ENCODE results near the gene OGFOD1. TPM values are rescaled to one million over a fixed set of nuclear protein-coding genes. Genes with fewer than 3 reads are reported as not detected.

Gene OGFOD1
- total RNA-seq, 4 donors from 2014 or later: 28.4 to 75.3 (median 58.7) TPM

DNA sequence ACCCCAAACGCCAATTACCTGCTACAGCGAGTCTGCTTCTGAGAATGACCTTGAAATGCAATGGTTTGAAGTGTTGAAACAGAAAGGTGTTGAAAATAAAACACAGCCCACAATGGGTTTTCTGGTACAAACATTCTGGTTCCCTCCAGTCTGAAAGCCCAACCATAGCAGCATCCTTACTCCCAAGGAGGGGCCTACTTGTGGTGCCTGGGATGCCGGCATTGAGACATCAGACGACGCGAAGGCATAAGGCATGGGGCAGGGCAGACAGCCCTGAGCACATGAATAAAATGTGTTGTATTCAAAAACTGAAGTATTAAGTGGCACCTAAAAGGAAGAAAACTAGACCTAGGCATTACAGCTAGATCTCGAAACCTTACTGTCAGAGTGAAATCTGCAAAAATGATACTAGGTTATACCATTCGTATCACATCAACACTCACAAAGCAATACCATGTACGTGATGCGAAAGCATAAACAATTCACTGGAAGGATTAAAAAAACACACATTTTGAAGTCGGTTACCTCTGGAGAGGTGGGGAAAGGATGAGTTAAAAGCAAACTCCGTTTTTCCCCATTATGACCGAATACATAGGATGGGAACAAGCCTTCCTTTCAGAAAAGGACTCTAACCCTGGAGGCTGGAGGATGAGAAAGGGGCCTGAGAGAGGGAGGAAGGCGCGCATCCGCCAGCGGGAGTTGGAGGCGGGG lies 924 bp upstream of the OGFOD1 start:
- Histone ChIP-seq H3K36me3 (peaks cover 3% of the 10 kb centered on the region in 2 donors), H3K27ac (peak overlapping the region in 1 of 3 donors; percentile 52), H3K9me3 (no peaks in the 10 kb centered on the region), H3K4me1 (peaks cover 22 to 24% of the 10 kb centered on the region in 2 donors), H3K4me3 (replicated peaks in 1 of 3) (peak overlapping the region; percentile 50 to 99 (median 86)), H3K27me3 (no peaks in the 10 kb centered on the region)
- intact Hi-C loops (cut with DNase I): no loop called here
- no peak for DNase-seq
- WGBS, 2 donors: 8% methylated on average over 18 of the region's 18 CpGs
- TF ChIP-seq, protein P1, sequence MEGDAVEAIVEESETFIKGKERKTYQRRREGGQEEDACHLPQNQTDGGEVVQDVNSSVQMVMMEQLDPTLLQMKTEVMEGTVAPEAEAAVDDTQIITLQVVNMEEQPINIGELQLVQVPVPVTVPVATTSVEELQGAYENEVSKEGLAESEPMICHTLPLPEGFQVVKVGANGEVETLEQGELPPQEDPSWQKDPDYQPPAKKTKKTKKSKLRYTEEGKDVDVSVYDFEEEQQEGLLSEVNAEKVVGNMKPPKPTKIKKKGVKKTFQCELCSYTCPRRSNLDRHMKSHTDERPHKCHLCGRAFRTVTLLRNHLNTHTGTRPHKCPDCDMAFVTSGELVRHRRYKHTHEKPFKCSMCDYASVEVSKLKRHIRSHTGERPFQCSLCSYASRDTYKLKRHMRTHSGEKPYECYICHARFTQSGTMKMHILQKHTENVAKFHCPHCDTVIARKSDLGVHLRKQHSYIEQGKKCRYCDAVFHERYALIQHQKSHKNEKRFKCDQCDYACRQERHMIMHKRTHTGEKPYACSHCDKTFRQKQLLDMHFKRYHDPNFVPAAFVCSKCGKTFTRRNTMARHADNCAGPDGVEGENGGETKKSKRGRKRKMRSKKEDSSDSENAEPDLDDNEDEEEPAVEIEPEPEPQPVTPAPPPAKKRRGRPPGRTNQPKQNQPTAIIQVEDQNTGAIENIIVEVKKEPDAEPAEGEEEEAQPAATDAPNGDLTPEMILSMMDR (IDR thresholded peaks at IDR 0.05): no peak
- TF ChIP-seq POLR2A (IDR thresholded peaks at IDR 0.05): no peak

DNA sequence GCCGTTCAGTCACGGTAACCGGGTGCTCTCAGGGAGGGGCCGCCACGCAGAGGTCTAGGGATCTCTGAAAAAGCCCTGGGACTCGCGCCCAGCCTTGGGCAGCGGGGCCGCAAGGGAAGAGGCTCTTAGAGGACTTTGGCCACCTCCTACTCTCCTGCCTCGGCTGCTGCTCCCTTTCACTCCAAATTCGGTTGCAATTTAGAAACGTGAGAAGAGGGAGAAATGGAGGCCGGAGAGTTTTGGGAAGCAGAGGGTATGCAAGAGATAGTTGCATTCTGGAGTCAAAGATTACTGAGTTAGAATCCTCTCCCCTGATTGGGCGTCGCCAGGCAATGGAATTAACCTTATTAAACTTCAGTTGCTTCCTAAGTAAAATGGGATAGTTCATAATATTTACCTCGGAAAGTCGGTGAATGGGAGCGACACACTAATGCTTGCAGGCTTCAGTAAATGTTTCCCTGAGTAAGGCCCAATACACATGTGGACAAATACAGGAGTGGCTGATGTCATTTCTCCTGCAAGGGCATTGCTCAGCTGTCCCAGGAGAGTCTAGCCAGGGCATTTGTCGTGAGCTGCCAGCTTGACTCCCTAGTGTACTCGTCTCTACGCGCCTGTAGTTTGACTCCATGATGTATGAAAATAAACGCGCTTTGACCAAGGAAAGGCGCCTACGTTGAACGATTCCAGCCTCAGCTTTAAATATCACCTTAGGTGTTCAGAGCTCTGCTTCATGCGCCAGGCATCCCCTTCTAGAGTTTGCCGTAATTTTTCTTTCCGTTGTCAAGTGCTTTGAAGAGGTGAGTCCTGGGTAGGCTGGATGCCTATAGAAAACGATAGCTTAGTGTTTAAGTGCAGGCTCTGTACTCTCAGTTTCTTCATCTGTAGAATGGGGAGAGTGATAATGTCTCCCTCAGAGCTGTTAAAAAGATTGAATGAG lies 667 bp downstream of the OGFOD1 start:
- intact Hi-C loops (cut with DNase I): no loop called here
- H3K9me3 ChIP-seq: no peaks in the 10 kb centered on the region
- peaks cover 22 to 24% of the 10 kb centered on the region in 2 donors for H3K4me1 ChIP-seq
- peak; percentile 50 to 51 for DNase-seq
- H3K36me3 ChIP-seq: peaks cover 5 to 9% of the 10 kb centered on the region in 2 donors
- H3K4me3 ChIP-seq (replicated peaks in 1 of 3): peak overlapping the region; percentile 24 to 99 (median 86)
- H3K27ac ChIP-seq: peak overlapping the region; percentile 55 to 71 (median 71)
- 3 to 6% methylated on average over 31 of the region's 31 CpGs for WGBS, 2 donors
- no peaks in the 10 kb centered on the region for H3K27me3 ChIP-seq
- TF ChIP-seq POLR2A (IDR thresholded peaks at IDR 0.05): no peak
- TF ChIP-seq, protein P1 (IDR thresholded peaks at IDR 0.05): no peak

DNA sequence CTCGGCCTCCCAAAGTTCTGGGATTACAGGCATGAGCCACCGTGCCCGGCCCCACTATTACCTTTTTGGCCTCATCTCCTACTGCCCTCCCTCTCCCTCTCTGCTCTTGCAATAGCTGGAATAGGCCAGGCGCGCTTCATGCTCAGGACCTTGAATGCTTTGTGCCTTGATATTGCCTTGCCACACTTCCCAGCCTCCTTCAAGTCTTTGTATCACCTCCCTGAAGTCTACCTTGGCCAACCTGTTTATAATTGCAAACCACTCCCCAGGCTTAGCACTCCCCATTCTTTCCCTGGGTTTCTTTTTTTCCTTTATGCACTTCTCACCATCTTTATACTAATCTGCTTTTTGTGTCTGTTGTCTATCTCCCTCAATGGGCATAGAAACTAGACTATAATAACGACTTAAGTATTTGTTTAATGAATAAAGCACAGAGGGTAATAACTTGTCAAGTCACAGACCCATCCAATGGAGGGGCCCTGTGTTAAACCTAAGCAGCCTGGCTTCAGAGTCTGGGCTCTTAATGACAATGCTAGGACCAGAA lies 6.6 kb downstream of the OGFOD1 start:
- Histone ChIP-seq H3K9me3 (no peaks in the 10 kb centered on the region), H3K27ac (no peak overlapping the region), H3K27me3 (no peaks in the 10 kb centered on the region), H3K36me3 (peaks cover 12 to 15% of the 10 kb centered on the region in 2 donors), H3K4me1 (peaks cover 0 to 2% of the 10 kb centered on the region in 2 donors), H3K4me3 (replicated peaks in 1 of 3) (no peak overlapping the region)
- no peak for DNase-seq
- intact Hi-C loops (cut with DNase I): no loop called here
- 93 to 94% methylated on average over 6 of the region's 6 CpGs for WGBS, 2 donors
- no peak for TF ChIP-seq POLR2A (IDR thresholded peaks at IDR 0.05)
- TF ChIP-seq, protein P1 (IDR thresholded peaks at IDR 0.05): no peak

DNA sequence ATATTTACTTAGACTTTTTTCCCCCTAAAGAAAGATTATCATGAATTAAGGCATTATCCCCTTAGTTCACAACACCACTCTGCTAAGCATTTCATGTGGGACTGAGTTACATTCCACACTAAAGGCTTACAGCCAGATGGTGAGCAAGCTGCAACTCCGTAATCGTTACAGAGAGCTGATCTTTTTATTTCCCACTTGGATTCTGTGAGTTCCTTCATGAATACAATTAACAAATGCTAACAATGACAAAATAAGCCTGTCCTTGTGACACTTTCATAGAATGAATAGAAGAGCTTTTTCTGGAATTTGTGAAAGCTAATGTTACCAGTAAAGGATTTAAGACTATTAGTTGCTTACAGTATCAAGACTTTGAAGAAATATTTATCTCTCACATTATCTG lies 8.7 kb downstream of the OGFOD1 start:
- intact Hi-C loops (cut with DNase I): no loop called here
- Histone ChIP-seq H3K27me3 (no peaks in the 10 kb centered on the region), H3K4me1 (no peaks in the 10 kb centered on the region), H3K27ac (no peak overlapping the region), H3K9me3 (no peaks in the 10 kb centered on the region), H3K36me3 (peaks cover 12 to 15% of the 10 kb centered on the region in 2 donors), H3K4me3 (replicated peaks in 1 of 3) (no peak overlapping the region)
- no peak for DNase-seq
- WGBS, 2 donors: 91 to 92% methylated on average over 2 of the region's 2 CpGs
- TF ChIP-seq, protein P1 (IDR thresholded peaks at IDR 0.05): no peak
- TF ChIP-seq POLR2A (IDR thresholded peaks at IDR 0.05): no peak
